GM12878 (cell line): Measurements from ENCODE around the gene PRSS2. TPM values are rescaled to one million over a fixed set of nuclear protein-coding genes. Genes with fewer than 3 reads are reported as not detected.

Experiments
- ATAC-seq: fragments of 200-7000 bp; cut with Tn5 transposase; 3 replicates; pipeline ENCODE4 v1.9.1; 2020; ENCODE audit warnings: mild to moderate bottlenecking, moderate library complexity
- BruUV-seq: library from RNA; stranded (reverse); fragments of 400-500 nt; replicated peaks from 2 replicates; lab custom pipeline; 2021; lab: Mats Ljungman, UMichigan
- CTCF ChIA-PET: fragments of 300-600 bp; sonication (Branson Sonifier 250); formaldehyde crosslinking; extraction: SDS; loops from one replicate; lab custom pipeline; 2021; ENCODE audit warnings: inconsistent platforms; lab: Yijun Ruan, JAX
- POLR2A ChIA-PET: fragments of 350-600 bp; formaldehyde crosslinking; extraction: SDS; loops from one replicate; lab custom pipeline; 2021; ENCODE audit warnings: inconsistent platforms; lab: Charles Lee
- RAD21 ChIA-PET: fragments of 300-600 bp; sonication (Branson Sonifier 250); formaldehyde crosslinking; loops from one replicate; lab custom pipeline; 2023; ENCODE audit warnings: antibody characterized with exemption; ENCODE audit not compliant: unreplicated experiment; lab: Charles Lee
- SMC1A ChIA-PET: fragments of 300-600 bp; sonication (Branson Sonifier 250); formaldehyde crosslinking; loops from one replicate; lab custom pipeline; 2023; ENCODE audit not compliant: unreplicated experiment, uncharacterized antibody; lab: Charles Lee
- DNase-seq: peaks from one replicate; pipeline ENCODE4 v3.0.0-alpha.2; 2011; ENCODE audit warnings: low read depth, low spot score
- FAIRE-seq: peaks from 3 replicates; lab custom pipeline; 2011; peaks lifted over from hg19 to GRCh38; lab: Jason Lieb, UNC
- H2AFZ ChIP-seq: 2 replicates; pipeline ENCODE4 v1.6.0; 2011; ENCODE audit warnings: low read depth, low read length, control low read depth; ENCODE audit not compliant: control insufficient read depth
- H3K27ac ChIP-seq: 2 replicates; pipeline ENCODE4 v1.5.1; 2011; ENCODE audit warnings: control low read depth; ENCODE audit not compliant: control insufficient read depth, insufficient read depth
- H3K27me3 ChIP-seq, 2 experiments: replicated peaks in 1 of 2; 2 replicates each; pipeline versions ENCODE4 v1.6.0 to v1.6.1; 2011; ENCODE audit warnings: low read length in 1 of 2; ENCODE audit not compliant: control insufficient read depth in 2 of 2, insufficient read depth in 2 of 2
- H3K36me3 ChIP-seq, 2 experiments: 2 replicates each; pipeline ENCODE4 v1.5.1; 2011; ENCODE audit warnings: low read length in 1 of 2; ENCODE audit not compliant: control insufficient read depth in 2 of 2, insufficient read depth in 2 of 2
- H3K4me1 ChIP-seq: 2 replicates; pipeline ENCODE4 v1.6.1; 2011; ENCODE audit warnings: mild to moderate bottlenecking, low read length, moderate library complexity, mixed read lengths; ENCODE audit not compliant: control insufficient read depth, insufficient read depth
- H3K4me2 ChIP-seq: 2 replicates; pipeline ENCODE4 v1.6.0; 2011; ENCODE audit warnings: control low read depth; ENCODE audit not compliant: control insufficient read depth, insufficient read depth
- H3K4me3 ChIP-seq: fragments of 200-600 bp; sonication (generic); 2 replicates; pipeline ENCODE4 v1.5.1; 2016
- H3K79me2 ChIP-seq: 2 replicates; pipeline ENCODE4 v1.6.0; 2011; ENCODE audit warnings: low read length; ENCODE audit not compliant: control insufficient read depth, insufficient read depth
- H3K9ac ChIP-seq: 2 replicates; pipeline ENCODE4 v1.8.0; 2011; ENCODE audit warnings: low read length, control low read depth, mixed read lengths; ENCODE audit not compliant: control insufficient read depth, insufficient read depth
- H3K9me3 ChIP-seq: replicated peaks from 3 replicates; pipeline ENCODE4 v1.5.1; 2011; ENCODE audit warnings: mild to moderate bottlenecking, low read length; ENCODE audit not compliant: control insufficient read depth, insufficient read depth
- H4K20me1 ChIP-seq: 2 replicates; pipeline ENCODE4 v1.6.0; 2011; ENCODE audit not compliant: control insufficient read depth, insufficient read depth
- CHD1 ChIP-seq: IDR thresholded peaks from 2 replicates; pipeline ENCODE4 v1.6.1; 2012; ENCODE audit warnings: low read depth, low read length, improper control_type of control experiment
- EZH2 ChIP-seq: IDR thresholded peaks from 2 replicates; pipeline ENCODE4 v1.6.1; 2012; ENCODE audit warnings: low read depth, mild to moderate bottlenecking, control low read depth, inconsistent platforms, low read length, borderline replicate concordance; ENCODE audit not compliant: control insufficient read depth
- GATAD2B ChIP-seq: fragments of 450-650 bp; conservative IDR thresholded peaks from 2 replicates; pipeline ENCODE4 v1.6.1; 2017; ENCODE audit warnings: low read depth, mild to moderate bottlenecking, moderate library complexity
- IKZF1 ChIP-seq: fragments of 450-650 bp; conservative IDR thresholded peaks from 2 replicates; pipeline ENCODE4 v1.6.1; 2017; ENCODE audit warnings: antibody characterized with exemption, mild to moderate bottlenecking
- NFIC ChIP-seq: IDR thresholded peaks from 2 replicates; pipeline ENCODE4 v1.6.1; 2012; ENCODE audit warnings: low read depth, mild to moderate bottlenecking, inconsistent platforms, low read length, moderate library complexity
- SMAD1 ChIP-seq: fragments of 450-650 bp; IDR thresholded peaks from 2 replicates; pipeline ENCODE4 v1.6.1; 2018; ENCODE audit warnings: mild to moderate bottlenecking, low read depth; ENCODE audit not compliant: partially characterized antibody
- SMAD5 ChIP-seq: IDR thresholded peaks from 2 replicates; pipeline ENCODE4 v1.6.1; 2016; ENCODE audit warnings: antibody characterized with exemption, low read depth
- SUPT20H ChIP-seq: IDR thresholded peaks from 2 replicates; pipeline ENCODE4 v1.6.1; 2011; ENCODE audit warnings: low read depth, mild to moderate bottlenecking, low read length, moderate library complexity, borderline replicate concordance; ENCODE audit not compliant: control insufficient read depth
- TCF12 ChIP-seq: IDR thresholded peaks from 2 replicates; pipeline ENCODE4 v1.6.1; 2011; ENCODE audit warnings: low read depth, mild to moderate bottlenecking, low read length
- TCF3 ChIP-seq: IDR thresholded peaks from 2 replicates; pipeline ENCODE4 v1.6.1; 2012; ENCODE audit warnings: low read depth, mild to moderate bottlenecking, low read length, borderline replicate concordance; ENCODE audit not compliant: insufficient read depth
- ZNF207 ChIP-seq: fragments of 450-650 bp; IDR thresholded peaks from 2 replicates; pipeline ENCODE4 v1.6.1; 2014; ENCODE audit warnings: antibody characterized with exemption, mild to moderate bottlenecking, borderline replicate concordance
- WGBS: methylation state at CpG from one replicate; pipeline ENCODE4 v1.1.6; 2016; ENCODE audit warnings: low lambda C conversion rate; ENCODE audit not compliant: insufficient replicate concordance, insufficient coverage; ENCODE audit errors: missing lambda C conversion rate; 5-methylcytosine and 5-hydroxymethylcytosine counted together
- in situ Hi-C: fragments of 300-500 bp; cut with MboI; formaldehyde crosslinking; loops from 9 replicates; pipeline ENCODE4 v1.14.3; 2018; ENCODE audit warnings: mixed read lengths
- intact Hi-C: fragments of 100-400 bp; cut with micrococcal nuclease; formaldehyde crosslinking; loops from one replicate; pipeline ENCODE4 v1.14.2; 2022; ENCODE audit not compliant: unreplicated experiment
- polyA plus RNA-seq, 11 experiments: library from polyadenylated mRNA; depleted of rRNA in 4 of 11; unstranded in 6 of 11; stranded (reverse) in 5 of 11; fragments of >200 nt; fragmentation: Nextera tagmentation in 4 of 11; fragmentation: Illumina TruSeq in 1 of 11; extraction: Ambion mirVana in 4 of 11; extraction: Trizol in 1 of 11; gene quantifications; 1 replicate in 1 of 11; 2 replicates in 10 of 11; pipeline versions ENCODE4 v1.2.1 to v1.2.3, GENCODE V29; 2011 to 2016; ENCODE audit warnings: inconsistent platforms in 2 of 11, missing spikeins in 2 of 11, low read depth in 1 of 11
- total RNA-seq, 4 experiments: library from RNA; depleted of rRNA in 3 of 4; stranded (reverse); fragments of >200 nt in 3 of 4; fragmentation: Illumina TruSeq in 1 of 4; extraction: Trizol in 1 of 4; gene quantifications; 2 replicates each; pipeline versions ENCODE4 v1.2.1 to v1.2.3, GENCODE V29; 2013 to 2021
- TF ChIP-seq, protein P1 (sequence below): fragments of 150-350 bp; IDR thresholded peaks from 2 replicates; pipeline ENCODE4 v1.6.1; 2014; ENCODE audit warnings: mild to moderate bottlenecking, low read depth, low read length
- TF ChIP-seq, protein P2 (sequence below): fragments of 450-650 bp; IDR thresholded peaks from 2 replicates; pipeline ENCODE4 v1.6.1; 2017; ENCODE audit warnings: borderline replicate concordance

The PRSS2 gene
- total and polyA plus RNA-seq, 10 of the 15 experiments (the other 5 are each of a cell fraction or from before 2014, with no cell fraction given), result 0.21 to 28.8 (median 0.41) TPM; not detected in 7

DNA sequence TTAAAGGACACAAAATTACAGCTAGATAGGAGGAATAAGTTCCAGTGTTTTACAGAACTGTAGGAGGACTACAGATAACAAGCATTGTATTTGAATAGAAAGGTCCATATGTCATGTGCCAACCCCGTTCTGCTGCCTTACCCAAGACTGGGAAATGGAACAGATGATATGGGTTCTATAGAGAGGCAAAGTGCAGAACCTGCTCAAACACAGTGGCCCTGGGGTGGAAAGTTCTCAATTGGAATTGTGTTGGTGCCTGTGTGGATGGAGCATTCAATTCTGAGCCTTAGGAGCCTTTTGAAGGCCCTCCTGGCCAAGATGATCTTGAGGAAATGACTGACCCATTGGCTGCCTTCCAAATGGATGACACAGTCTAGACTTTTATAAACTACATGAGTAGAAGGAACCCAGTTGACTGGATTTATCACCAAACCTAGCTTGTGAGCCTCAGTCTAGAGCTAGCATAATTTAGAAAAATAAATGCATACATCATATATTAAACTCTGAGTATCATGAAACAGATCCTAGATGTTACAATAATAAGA, 25.6 kb upstream of the PRSS2 start:
- peaks cover 1 to 9% of the 10 kb centered on the region in 2 experiments; a peak in 1 of 4 replicates for H3K27me3 ChIP-seq
- in situ Hi-C loops (no loop called here), intact Hi-C loops (no loop called here)
- H3K4me1 ChIP-seq, result no peaks in the 10 kb centered on the region
- no peak for ATAC-seq
- CTCF ChIA-PET, result no interaction called here
- no peaks in the 10 kb centered on the region for H3K36me3 ChIP-seq
- BruUV-seq, result no TSS peak
- H2AFZ ChIP-seq, result no peak overlapping the region
- H3K9ac ChIP-seq, result no peak overlapping the region
- SMC1A ChIA-PET, result no interaction called here
- no peaks in the 10 kb centered on the region for H3K9me3 ChIP-seq
- TF ChIP-seq SUPT20H, result no peak
- TF ChIP-seq TCF12, result no peak
- TF ChIP-seq GATAD2B, result no peak
- TF ChIP-seq ZNF207, result no peak
- no peak for TF ChIP-seq TCF3
- TF ChIP-seq CHD1, result no peak
- TF ChIP-seq, protein P1, sequence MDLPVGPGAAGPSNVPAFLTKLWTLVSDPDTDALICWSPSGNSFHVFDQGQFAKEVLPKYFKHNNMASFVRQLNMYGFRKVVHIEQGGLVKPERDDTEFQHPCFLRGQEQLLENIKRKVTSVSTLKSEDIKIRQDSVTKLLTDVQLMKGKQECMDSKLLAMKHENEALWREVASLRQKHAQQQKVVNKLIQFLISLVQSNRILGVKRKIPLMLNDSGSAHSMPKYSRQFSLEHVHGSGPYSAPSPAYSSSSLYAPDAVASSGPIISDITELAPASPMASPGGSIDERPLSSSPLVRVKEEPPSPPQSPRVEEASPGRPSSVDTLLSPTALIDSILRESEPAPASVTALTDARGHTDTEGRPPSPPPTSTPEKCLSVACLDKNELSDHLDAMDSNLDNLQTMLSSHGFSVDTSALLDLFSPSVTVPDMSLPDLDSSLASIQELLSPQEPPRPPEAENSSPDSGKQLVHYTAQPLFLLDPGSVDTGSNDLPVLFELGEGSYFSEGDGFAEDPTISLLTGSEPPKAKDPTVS, result no peak
- TF ChIP-seq NFIC, result no peak
- no peak for TF ChIP-seq IKZF1
- no peak for TF ChIP-seq SMAD1
- TF ChIP-seq EZH2, result no peak
- TF ChIP-seq, protein P2, sequence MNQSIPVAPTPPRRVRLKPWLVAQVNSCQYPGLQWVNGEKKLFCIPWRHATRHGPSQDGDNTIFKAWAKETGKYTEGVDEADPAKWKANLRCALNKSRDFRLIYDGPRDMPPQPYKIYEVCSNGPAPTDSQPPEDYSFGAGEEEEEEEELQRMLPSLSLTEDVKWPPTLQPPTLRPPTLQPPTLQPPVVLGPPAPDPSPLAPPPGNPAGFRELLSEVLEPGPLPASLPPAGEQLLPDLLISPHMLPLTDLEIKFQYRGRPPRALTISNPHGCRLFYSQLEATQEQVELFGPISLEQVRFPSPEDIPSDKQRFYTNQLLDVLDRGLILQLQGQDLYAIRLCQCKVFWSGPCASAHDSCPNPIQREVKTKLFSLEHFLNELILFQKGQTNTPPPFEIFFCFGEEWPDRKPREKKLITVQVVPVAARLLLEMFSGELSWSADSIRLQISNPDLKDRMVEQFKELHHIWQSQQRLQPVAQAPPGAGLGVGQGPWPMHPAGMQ, result no peak
- no peak for TF ChIP-seq SMAD5
- TF ChIP-seq, all 136 proteins: peak for 0
- ChIA-PET RAD21 (no interaction called here), POLR2A (no interaction called here)
- FAIRE-seq, result no peak
- Histone ChIP-seq H3K4me2 (no peak overlapping the region), H3K4me3 (no peak overlapping the region), H4K20me1 (no peaks in the 10 kb centered on the region), H3K27ac (no peak overlapping the region), H3K79me2 (no peaks in the 10 kb centered on the region)
- no peak for DNase-seq
- WGBS, result 19% methylated on average over 1 of the region's 1 CpG
